Epithelial cell of proximal tubule (primary cell): Measurements from ENCODE around the gene SLC45A3. TPM values are rescaled to one million over a fixed set of nuclear protein-coding genes. Genes with fewer than 3 reads are reported as not detected.

ENCODE experiments used
- DNase-seq: peaks from one replicate; pipeline ENCODE4 v3.0.0-alpha.2; 2011; ENCODE audit warnings: low read depth
- H3K4me3 ChIP-seq: 2 replicates; pipeline ENCODE4 v1.5.1; 2011; ENCODE audit warnings: low read depth, mild to moderate bottlenecking, low read length
- total RNA-seq: library from RNA; depleted of rRNA; stranded (reverse); fragments of >200 nt; gene quantifications from 2 replicates; pipeline ENCODE4 v1.2.3, GENCODE V29; 2015
- TF ChIP-seq, protein P1 (sequence below): conservative IDR thresholded peaks from 2 replicates; pipeline ENCODE4 v1.5.1; 2012; ENCODE audit warnings: low read depth, mild to moderate bottlenecking, low read length

Gene SLC45A3
- total RNA-seq, 1 donor from 2014 or later: 6.5 TPM

DNA sequence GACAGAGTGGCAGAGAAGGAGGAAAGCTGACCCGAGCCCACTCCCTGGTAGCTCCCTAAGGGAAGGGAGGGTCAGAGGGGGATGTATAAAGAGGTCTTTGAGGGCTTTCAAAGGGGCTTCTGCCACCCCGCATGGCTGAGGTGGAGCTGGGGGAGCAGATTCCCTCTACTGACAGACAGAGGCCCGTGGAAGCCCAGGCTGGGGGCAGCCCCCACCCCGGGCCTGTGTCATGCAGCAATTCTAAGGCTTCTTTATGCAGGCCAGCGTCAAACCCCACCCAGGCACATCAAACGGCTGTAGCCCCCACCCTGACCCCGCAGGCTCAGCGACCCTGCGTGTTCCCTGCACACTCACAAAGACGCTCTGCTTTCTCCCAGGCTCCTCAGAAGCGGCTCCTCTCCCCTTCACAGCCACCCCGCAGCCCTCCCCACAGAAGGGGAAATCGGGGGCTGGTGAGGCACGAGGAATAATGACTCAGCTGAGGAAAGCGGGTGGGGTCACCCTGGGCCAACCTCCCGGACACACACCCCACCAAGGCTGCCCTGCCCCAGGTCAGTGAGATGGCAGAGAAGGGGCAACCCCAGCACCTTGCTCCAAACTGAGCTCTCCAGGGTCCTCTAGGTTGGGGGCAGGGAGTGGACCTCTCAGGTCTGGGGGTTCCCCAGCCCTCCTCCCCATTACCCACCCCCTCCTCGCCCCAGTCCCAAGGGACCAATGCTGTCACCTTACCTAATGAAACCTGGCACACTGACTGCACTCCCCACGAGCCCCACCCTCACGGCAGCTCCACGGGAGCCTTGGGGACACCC, 10.8 kb downstream of the SLC45A3 start:
- TF ChIP-seq, protein P1, sequence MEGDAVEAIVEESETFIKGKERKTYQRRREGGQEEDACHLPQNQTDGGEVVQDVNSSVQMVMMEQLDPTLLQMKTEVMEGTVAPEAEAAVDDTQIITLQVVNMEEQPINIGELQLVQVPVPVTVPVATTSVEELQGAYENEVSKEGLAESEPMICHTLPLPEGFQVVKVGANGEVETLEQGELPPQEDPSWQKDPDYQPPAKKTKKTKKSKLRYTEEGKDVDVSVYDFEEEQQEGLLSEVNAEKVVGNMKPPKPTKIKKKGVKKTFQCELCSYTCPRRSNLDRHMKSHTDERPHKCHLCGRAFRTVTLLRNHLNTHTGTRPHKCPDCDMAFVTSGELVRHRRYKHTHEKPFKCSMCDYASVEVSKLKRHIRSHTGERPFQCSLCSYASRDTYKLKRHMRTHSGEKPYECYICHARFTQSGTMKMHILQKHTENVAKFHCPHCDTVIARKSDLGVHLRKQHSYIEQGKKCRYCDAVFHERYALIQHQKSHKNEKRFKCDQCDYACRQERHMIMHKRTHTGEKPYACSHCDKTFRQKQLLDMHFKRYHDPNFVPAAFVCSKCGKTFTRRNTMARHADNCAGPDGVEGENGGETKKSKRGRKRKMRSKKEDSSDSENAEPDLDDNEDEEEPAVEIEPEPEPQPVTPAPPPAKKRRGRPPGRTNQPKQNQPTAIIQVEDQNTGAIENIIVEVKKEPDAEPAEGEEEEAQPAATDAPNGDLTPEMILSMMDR: no peak
- H3K4me3 ChIP-seq: no peak overlapping the region

DNA sequence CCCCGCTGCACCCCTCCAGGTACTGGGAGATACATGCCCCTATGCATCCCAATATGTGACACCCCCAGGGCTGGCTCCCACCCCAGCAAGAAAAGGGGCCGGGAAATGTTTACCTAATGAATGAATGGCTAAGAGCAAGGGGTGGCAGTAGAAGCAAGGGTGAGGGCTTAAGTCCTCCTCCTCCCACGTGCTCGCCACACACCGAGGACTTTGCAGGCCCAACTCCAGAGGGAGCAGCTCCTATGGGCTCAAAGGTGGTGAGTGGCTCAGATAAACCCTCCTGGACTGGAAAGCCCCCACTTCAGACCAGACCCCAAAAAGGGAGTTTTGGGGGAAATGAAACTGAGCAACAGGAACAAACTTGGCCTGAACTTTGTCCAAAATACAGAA, 11.4 kb downstream of the SLC45A3 start:
- DNase-seq: no peak
- H3K4me3 ChIP-seq: no peak overlapping the region
- TF ChIP-seq, protein P1: no peak

More for the DNA sequence above, 10.8 kb downstream of the SLC45A3 start:
- no peak for DNase-seq

DNA sequence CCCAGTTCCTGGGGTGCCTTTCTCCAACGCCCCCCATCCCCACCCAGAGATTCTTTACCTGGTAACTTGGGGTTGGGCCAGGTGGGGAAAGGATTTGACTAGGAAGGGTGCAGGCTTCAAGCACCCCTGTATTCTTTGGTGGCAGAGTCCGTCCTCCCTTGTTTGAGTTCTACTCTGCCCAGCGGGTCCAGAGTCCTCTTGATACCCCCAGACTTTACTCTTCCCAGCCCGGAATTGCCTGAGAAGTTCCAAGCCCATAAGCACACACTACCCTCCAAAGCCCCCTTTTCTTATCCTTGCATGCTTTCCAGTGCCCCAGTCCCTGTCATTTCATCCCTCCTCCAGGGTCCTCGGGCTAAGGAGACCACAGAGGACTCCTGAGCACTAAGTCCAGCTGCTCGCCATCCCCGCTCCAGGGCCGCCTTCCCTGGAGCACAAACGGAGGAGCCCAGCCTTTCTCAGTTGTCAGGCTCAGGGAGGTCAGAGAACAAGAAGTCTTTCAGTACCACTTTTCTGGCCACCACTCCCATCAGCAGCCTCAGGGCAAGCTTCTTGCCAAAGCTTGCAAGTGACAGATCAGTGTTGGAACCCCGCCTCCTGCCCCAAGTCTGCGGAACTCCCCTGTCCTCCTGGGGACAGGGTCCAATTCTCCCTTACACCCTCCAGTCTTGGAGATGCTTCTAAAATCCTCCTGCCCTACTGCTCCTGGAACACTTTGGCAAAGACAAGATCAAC, 12.2 kb downstream of the SLC45A3 start:
- DNase-seq: no peak
- TF ChIP-seq, protein P1: no peak
- H3K4me3 ChIP-seq: no peak overlapping the region

DNA sequence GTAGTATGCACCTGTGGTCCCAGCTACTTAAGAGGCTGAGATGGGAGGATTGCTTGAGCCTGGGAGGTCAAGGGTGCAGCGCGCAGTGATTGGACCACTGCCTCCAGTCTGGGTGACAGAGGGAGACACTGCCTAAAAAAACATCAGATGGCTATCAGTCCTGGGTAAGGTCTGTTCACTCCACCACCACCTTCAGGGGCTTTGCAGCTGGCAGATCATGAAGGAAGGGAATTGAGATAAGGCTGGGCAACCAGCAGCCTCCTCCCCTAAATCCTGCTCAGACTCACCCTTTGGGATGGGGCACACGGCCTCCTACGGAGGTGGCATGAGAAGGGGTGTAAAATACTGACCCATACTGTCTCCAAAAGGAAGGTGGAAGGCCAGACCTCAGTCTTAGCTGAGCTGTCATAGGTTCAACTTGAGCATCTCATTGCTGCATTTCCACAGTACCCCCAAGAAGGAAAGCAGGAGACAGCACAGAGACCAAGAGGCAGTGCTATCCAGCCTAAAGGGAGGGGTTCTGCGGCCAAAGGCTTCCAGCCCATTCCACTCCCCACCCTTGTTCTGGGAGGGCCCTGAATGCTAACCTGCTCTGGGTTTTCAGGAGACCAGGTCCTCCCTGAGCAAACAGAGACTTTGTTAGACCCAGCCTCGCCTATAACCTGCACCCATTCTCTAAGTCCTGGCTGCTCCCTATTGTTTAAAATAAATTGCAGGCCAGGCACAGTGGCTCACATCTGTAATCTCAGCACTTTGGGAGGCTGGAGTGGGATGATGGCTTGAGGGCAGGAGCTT, 13.7 kb downstream of the SLC45A3 start:
- no peak overlapping the region for H3K4me3 ChIP-seq
- DNase-seq: no peak
- TF ChIP-seq, protein P1: no peak

DNA sequence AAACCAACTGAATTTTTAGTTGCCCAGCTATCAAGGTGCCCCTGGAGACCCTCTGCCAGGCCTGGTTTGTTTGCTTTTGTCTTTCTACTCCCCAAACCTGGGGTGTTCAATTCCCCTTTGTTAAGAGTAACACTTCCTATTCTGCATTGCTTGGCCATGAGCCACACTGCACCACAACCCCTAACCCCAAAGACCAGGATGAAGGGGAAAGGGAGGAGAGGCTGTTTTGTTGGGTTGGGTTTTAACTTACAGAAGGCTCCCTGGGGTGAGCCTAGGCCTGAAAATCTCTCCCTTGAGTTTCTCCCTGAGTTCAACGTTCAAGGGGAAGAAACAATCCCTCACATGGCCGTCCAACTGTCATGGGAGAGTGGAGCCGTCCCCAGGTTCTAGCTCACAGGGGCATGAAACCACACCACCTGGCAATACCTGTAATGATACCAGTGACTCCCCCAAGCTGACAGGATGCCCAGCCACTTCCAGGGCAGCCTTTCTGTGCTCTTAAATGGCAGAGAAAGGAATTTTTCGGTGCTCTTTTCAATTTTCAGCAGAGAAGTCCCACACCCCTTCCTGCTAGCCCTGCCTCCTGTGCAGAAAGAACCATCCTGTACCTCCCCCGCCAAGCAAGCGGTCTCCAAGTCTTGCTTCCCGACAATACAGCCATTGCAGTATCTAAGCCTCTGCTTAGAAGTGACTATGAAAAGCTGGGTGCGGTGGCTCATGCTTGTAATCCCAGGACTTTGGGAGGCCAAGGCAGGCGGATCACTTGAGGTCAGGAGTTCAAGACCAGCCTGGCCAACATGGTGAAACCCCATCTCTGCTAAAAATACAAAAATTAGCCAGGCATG, 14.9 kb downstream of the SLC45A3 start:
- TF ChIP-seq, protein P1: no peak
- no peak for DNase-seq

DNA sequence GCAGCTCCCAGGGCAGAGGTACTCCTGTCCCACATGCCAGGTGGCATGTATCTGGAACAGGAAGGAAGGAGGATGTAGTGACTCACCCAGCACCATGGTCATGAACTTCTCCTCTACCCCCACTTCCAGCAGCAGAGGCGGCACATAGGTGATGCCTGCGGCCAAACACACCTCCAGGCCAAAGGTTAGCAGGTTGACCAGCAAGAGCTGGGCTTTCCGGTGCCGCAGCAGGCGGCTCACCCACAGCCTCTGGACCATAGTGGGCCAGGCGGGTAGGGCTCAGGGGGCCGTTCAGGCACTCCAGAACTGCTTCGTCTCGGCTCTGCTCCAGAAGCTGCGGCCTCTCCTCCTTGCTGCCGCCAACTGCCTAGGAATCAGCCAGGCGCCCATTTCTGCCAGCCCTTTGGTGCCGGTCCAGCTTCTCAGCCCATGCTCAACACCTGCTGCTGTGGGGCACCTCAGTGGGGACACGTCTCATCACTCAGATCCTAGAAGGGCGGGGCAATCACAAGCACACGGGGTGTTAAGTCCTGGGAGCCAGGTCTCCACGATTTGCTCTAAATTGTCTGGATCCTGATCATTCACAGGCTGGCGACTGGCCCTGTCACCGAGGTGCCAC, 15.8 kb downstream of the SLC45A3 start:
- H3K4me3 ChIP-seq: no peak overlapping the region
- TF ChIP-seq, protein P1: no peak
- no peak for DNase-seq

More for the DNA sequence above, 14.9 kb downstream of the SLC45A3 start:
- H3K4me3 ChIP-seq: no peak overlapping the region
